OCI-LY1 (cell line): ENCODE measurements around the gene GALNTL6.

ENCODE experiments used
- H2AFZ ChIP-seq: fragments of 200-600 bp; sonication (generic), shearing (Covaris generic); 2 replicates; pipeline ENCODE4 v1.6.0; 2014; ENCODE audit warnings: antibody characterized with exemption, mild to moderate bottlenecking, low read length
- H3F3A ChIP-seq: fragments of 200-600 bp; sonication (generic), shearing (Covaris generic); 2 replicates; pipeline ENCODE4 v1.6.0; 2014; ENCODE audit warnings: mild to moderate bottlenecking, antibody characterized with exemption, low read length, moderate library complexity; ENCODE audit not compliant: insufficient read depth
- H3K27ac ChIP-seq: fragments of 200-600 bp; sonication (generic); 2 replicates; pipeline ENCODE4 v1.5.1; 2014; ENCODE audit warnings: low read length, mixed run types, mild to moderate bottlenecking, low read depth; ENCODE audit not compliant: poor library complexity, severe bottlenecking
- H3K27me3 ChIP-seq: fragments of 200-600 bp; sonication (generic); 2 replicates; pipeline ENCODE4 v1.6.0; 2014; ENCODE audit warnings: antibody characterized with exemption, mild to moderate bottlenecking, low read length, moderate library complexity; ENCODE audit not compliant: insufficient read depth
- H3K36me3 ChIP-seq: fragments of 200-600 bp; sonication (generic); 2 replicates; pipeline ENCODE4 v1.6.1; 2014; ENCODE audit warnings: mild to moderate bottlenecking, antibody characterized with exemption, low read length, moderate library complexity, mixed read lengths; ENCODE audit not compliant: insufficient read depth
- H3K4me1 ChIP-seq: fragments of 200-600 bp; sonication (generic); 2 replicates; pipeline ENCODE4 v1.5.1; 2014; ENCODE audit warnings: mild to moderate bottlenecking, low read length, moderate library complexity; ENCODE audit not compliant: insufficient read depth, severe bottlenecking
- H3K4me2 ChIP-seq: fragments of 200-600 bp; sonication (generic), shearing (Covaris generic); 2 replicates; pipeline ENCODE4 v1.6.1; 2014; ENCODE audit warnings: low read length
- H3K4me3 ChIP-seq: fragments of 200-600 bp; sonication (generic); 2 replicates; pipeline ENCODE4 v1.5.1; 2014; ENCODE audit warnings: low read length, low read depth, mild to moderate bottlenecking, mixed read lengths; ENCODE audit not compliant: poor library complexity, severe bottlenecking
- H3K79me2 ChIP-seq: fragments of 200-600 bp; shearing (Covaris generic); 2 replicates; pipeline ENCODE4 v1.6.1; 2016; ENCODE audit warnings: mixed run types, low read length, mixed read lengths; ENCODE audit not compliant: insufficient read depth
- H3K9ac ChIP-seq: fragments of 200-600 bp; sonication (generic), shearing (Covaris generic); 2 replicates; pipeline ENCODE4 v1.6.1; 2014; ENCODE audit warnings: mild to moderate bottlenecking, low read length, mixed read lengths
- H3K9me2 ChIP-seq: fragments of 200-600 bp; sonication (generic), shearing (Covaris generic); 2 replicates; pipeline ENCODE4 v1.6.1; 2014; ENCODE audit warnings: low read depth, mild to moderate bottlenecking, low read length, mixed read lengths
- H3K9me3 ChIP-seq: fragments of 200-600 bp; shearing (Covaris generic); 2 replicates; pipeline ENCODE4 v1.6.1; 2014; ENCODE audit warnings: low read length, mixed read lengths
- H4K20me1 ChIP-seq: fragments of 200-600 bp; sonication (generic), shearing (Covaris generic); 2 replicates; pipeline ENCODE4 v1.6.0; 2016; ENCODE audit warnings: mild to moderate bottlenecking, low read length; ENCODE audit not compliant: insufficient read depth
- EZH2 ChIP-seq: fragments of 200-600 bp; sonication (generic), shearing (Covaris generic); IDR thresholded peaks from 2 replicates; pipeline ENCODE4 v1.8.0; 2017; ENCODE audit warnings: borderline replicate concordance, mixed run types, mild to moderate bottlenecking, antibody characterized with exemption, low read length, moderate library complexity, mixed read lengths
- TF ChIP-seq, protein P1 (sequence below): fragments of 200-600 bp; sonication (generic), shearing (Covaris generic); IDR thresholded peaks from 2 replicates; pipeline ENCODE4 v1.5.1; 2017; ENCODE audit warnings: mild to moderate bottlenecking, antibody characterized with exemption, low read length, moderate library complexity, mixed read lengths

GALNTL6 gene

DNA sequence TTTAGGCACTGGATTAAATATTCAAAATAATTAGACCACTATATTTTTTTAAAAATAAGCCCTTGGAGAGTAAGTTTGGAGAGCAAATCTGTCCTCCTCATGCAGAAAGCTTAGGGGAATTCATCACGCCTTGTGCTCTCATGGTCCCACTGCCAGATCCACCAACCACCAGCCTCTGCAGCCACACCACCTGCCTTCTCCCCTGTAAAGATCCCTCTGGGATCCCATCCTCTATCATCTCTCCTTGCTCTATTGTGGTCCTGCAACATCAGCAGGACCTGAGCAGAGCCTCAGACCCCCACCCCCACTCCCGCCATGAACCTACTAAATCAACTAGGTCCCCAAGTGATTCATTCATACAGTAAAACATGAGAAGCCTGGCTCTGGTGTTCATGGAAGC lies 872.8 kb downstream of the GALNTL6 start:
- no peaks in the 10 kb centered on the region for H3K79me2 ChIP-seq
- H3K27ac ChIP-seq, result no peak overlapping the region
- no peaks in the 10 kb centered on the region for H3K9me2 ChIP-seq
- H3K36me3 ChIP-seq, result no peaks in the 10 kb centered on the region
- no peak for TF ChIP-seq EZH2
- TF ChIP-seq, protein P1, sequence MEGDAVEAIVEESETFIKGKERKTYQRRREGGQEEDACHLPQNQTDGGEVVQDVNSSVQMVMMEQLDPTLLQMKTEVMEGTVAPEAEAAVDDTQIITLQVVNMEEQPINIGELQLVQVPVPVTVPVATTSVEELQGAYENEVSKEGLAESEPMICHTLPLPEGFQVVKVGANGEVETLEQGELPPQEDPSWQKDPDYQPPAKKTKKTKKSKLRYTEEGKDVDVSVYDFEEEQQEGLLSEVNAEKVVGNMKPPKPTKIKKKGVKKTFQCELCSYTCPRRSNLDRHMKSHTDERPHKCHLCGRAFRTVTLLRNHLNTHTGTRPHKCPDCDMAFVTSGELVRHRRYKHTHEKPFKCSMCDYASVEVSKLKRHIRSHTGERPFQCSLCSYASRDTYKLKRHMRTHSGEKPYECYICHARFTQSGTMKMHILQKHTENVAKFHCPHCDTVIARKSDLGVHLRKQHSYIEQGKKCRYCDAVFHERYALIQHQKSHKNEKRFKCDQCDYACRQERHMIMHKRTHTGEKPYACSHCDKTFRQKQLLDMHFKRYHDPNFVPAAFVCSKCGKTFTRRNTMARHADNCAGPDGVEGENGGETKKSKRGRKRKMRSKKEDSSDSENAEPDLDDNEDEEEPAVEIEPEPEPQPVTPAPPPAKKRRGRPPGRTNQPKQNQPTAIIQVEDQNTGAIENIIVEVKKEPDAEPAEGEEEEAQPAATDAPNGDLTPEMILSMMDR, result no peak
- H3K9me3 ChIP-seq, result no peaks in the 10 kb centered on the region
- H3F3A ChIP-seq, result no peaks in the 10 kb centered on the region
- H2AFZ ChIP-seq, result no peak overlapping the region
- H3K4me2 ChIP-seq, result no peak overlapping the region
- H3K4me3 ChIP-seq, result no peak overlapping the region
- H4K20me1 ChIP-seq, result no peaks in the 10 kb centered on the region
- no peaks in the 10 kb centered on the region for H3K27me3 ChIP-seq
- no peak overlapping the region for H3K9ac ChIP-seq
- H3K4me1 ChIP-seq, result no peaks in the 10 kb centered on the region

DNA sequence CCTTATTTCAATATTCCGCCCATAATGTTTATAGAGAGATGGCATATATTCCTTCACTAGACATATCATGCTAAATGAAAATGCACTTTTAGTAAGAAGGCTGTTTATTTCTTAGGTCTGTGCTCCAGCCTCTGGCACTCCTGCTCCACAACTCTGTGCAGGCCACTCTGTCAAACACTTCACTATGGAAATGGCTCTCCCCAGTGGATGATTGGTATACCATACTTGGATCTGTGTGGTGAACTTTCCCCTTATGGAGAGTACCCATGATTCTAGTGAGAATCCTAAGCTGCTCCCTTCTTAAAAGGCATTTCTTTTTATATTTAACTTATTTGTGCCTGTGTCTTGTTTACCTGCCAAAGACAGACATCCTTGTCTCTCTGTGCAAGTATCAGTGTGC lies 875.3 kb downstream of the GALNTL6 start:
- H2AFZ ChIP-seq, result no peak overlapping the region
- H3K79me2 ChIP-seq, result no peaks in the 10 kb centered on the region
- TF ChIP-seq EZH2, result no peak
- TF ChIP-seq, protein P1, result no peak
- no peak overlapping the region for H3K9ac ChIP-seq
- H4K20me1 ChIP-seq, result no peaks in the 10 kb centered on the region
- no peak overlapping the region for H3K27ac ChIP-seq
- no peaks in the 10 kb centered on the region for H3K9me2 ChIP-seq
- H3K27me3 ChIP-seq, result no peaks in the 10 kb centered on the region
- H3F3A ChIP-seq, result no peaks in the 10 kb centered on the region
- no peak overlapping the region for H3K4me3 ChIP-seq
- no peak overlapping the region for H3K4me2 ChIP-seq
- no peaks in the 10 kb centered on the region for H3K4me1 ChIP-seq
- no peaks in the 10 kb centered on the region for H3K9me3 ChIP-seq
- no peaks in the 10 kb centered on the region for H3K36me3 ChIP-seq

DNA sequence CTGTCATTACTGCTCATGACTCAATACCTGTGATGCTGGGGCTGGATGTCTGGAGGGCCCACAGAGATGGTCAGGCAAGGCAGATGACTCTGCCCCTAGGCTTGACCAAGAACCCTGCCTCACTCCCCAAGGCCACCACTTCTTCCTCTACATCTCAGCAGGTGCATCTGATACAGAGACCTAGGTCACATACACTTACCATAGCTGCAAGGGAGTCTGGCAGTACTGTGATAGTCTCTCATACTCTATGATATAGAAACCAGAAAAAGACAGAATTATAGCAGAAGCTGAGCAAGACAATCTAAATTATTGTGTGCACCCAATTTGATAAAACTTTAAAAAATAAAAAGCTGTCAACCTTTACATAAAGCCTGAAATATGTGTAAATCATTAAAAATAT lies 878.3 kb downstream of the GALNTL6 start:
- TF ChIP-seq, protein P1, result no peak
- TF ChIP-seq EZH2, result no peak
- no peaks in the 10 kb centered on the region for H3K36me3 ChIP-seq
- no peaks in the 10 kb centered on the region for H3K79me2 ChIP-seq
- H3K27ac ChIP-seq, result no peak overlapping the region
- H3K4me1 ChIP-seq, result no peaks in the 10 kb centered on the region
- H3K9me3 ChIP-seq, result no peaks in the 10 kb centered on the region
- H4K20me1 ChIP-seq, result no peaks in the 10 kb centered on the region
- no peaks in the 10 kb centered on the region for H3K9me2 ChIP-seq
- no peak overlapping the region for H3K4me3 ChIP-seq
- no peak overlapping the region for H3K9ac ChIP-seq
- no peaks in the 10 kb centered on the region for H3F3A ChIP-seq
- H2AFZ ChIP-seq, result no peak overlapping the region
- no peaks in the 10 kb centered on the region for H3K27me3 ChIP-seq
- no peak overlapping the region for H3K4me2 ChIP-seq
